Renal pelvis (tissue), 4 donors: ENCODE measurements around the gene DCP2. TPM values are rescaled to one million over a fixed set of nuclear protein-coding genes. Genes with fewer than 3 reads are reported as not detected.

Source experiments
- DNase-seq: peaks from one replicate; pipeline ENCODE4 v3.0.0-alpha.2; 2013
- polyA plus RNA-seq, 3 donors: library from polyadenylated mRNA; unstranded; fragments of 120-200 nt; gene quantifications; one replicate each; pipeline ENCODE4 v1.2.1, GENCODE V29; 2013; ENCODE audit not compliant: insufficient read length in 3 of 3

DCP2 gene
- polyA plus RNA-seq, 3 donors, result 30.5 to 38.4 (median 37.9) TPM

GRCh38 chr5:113003763-113004162 lies 27.2 kb downstream of the DCP2 start:
- DNase-seq, result no peak

GRCh38 chr5:113005454-113005853 lies 28.9 kb downstream of the DCP2 start:
- DNase-seq, result no peak

- DNase-seq, result no peak
Measured at GRCh38 chr5:113017881-113018635, 41.5 kb downstream of the DCP2 start.

GRCh38 chr5:113020461-113021273 lies 44.1 kb downstream of the DCP2 start:
- no peak for DNase-seq

- no peak for DNase-seq
Measured at GRCh38 chr5:113022661-113023060, 46.1 kb downstream of the DCP2 start.

GRCh38 chr5:113024076-113024697 lies 47.6 kb downstream of the DCP2 start:
- DNase-seq, result no peak

DNA sequence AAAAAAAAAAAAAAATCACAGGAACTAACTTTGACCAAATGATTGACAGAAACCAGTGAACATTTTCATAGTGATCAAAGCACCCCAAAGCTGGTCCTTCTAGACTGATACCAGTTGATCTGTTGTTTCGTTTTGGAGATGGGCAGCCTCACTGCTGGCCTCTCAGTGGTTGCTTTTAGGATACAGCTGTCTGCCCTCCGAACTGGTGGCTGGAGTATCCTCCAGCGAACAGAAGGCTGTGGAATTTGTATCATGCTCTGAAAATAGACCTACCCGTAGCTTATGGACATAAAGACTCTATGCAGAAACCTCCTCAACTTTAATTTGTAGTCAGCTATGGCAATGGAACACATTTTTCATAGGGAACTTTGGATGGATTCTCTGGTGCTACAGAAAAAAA lies 49.0 kb downstream of the DCP2 start:
- DNase-seq, result no peak

GRCh38 chr5:113026211-113026610 lies 49.6 kb downstream of the DCP2 start:
- no peak for DNase-seq

GRCh38 chr5:113027015-113027414 lies 50.4 kb downstream of the DCP2 start:
- no peak for DNase-seq

DNA sequence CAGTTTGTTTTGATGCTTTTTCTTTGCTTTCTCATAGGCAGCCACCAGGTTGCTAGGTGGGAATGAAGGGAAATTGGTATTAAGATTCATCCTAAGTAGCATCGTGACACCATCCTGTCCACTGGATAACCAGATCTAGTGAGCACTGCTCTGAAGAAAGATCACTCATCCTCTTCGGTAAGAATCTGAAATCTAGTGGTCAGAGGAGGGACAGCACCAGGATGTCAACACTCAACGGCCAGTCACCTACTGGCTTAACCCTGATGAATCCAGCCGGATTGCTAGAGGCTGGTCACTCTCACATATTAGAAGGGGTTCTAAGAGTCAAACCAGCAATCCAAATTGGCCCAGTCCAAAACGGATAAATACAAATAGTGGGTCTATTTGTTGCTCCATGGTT lies 50.8 kb downstream of the DCP2 start:
- no peak for DNase-seq

- DNase-seq, result no peak
Measured at GRCh38 chr5:113029614-113030013, 53.0 kb downstream of the DCP2 start.

- DNase-seq, result no peak
Measured at GRCh38 chr5:113031104-113031503, 54.5 kb downstream of the DCP2 start.

- no peak for DNase-seq
Measured at GRCh38 chr5:113031557-113031956, 55.0 kb downstream of the DCP2 start.

- no peak for DNase-seq
Measured at GRCh38 chr5:113034182-113034773, 57.7 kb downstream of the DCP2 start.

GRCh38 chr5:113035096-113035495 lies 58.5 kb downstream of the DCP2 start:
- DNase-seq, result no peak

- DNase-seq, result no peak
Measured at GRCh38 chr5:113036321-113036720, 59.7 kb downstream of the DCP2 start.

GRCh38 chr5:113036826-113037225 lies 60.2 kb downstream of the DCP2 start:
- DNase-seq, result no peak

GRCh38 chr5:113038136-113038535 lies 61.5 kb downstream of the DCP2 start:
- no peak for DNase-seq

DNA sequence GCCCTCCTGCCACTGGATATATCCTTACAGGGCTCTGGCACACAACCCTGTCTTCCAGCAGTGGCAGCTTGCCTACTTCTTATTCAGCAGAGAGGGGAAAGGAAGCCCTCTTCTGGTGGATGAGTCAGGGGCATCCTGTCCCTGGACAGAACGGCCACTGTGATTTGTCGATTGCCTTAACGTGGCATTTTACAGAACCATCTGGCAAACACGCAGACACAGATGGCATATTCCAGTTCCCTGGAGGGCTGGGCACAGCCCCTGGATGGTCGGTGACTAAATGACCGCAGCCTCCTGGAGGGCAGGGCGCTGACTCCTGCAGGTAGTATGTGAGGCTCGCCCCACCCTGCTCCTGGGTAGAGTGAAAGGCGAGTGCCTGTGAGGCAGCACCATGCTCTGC lies 62.1 kb downstream of the DCP2 start:
- DNase-seq, result no peak

DNA sequence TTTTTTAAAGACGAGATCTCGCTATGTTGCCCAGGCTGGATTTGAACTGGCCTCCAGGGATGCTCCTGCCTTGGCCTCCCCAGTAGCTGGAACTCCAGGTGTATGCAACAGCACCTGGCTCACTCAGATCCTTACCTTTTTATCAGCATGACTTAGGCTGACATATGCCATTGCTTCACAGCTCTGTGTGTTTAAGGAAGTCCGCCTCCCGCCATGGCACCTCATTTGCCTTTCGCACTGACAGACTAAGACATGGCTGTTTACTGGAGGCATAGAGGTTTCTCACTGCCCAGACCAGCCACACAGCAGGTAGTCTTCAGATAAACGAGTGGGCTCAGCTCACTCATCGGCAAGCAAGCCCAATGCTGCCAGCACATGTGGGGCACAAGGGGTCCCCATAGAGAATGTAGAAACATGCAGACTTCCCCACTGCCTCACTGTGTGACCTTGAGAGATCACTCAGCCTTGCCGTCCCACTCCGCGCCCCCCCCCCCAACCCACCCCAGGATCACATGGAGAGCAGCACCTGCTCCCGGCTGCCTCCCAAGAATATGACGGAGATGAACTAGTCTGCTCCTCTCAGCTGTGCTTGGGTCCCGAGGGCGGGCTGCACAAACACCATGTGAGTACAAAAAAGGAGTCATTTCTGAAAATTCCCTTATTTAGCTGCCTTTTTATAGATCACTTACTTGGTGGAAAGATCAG lies 62.8 kb downstream of the DCP2 start:
- no peak for DNase-seq

DNA sequence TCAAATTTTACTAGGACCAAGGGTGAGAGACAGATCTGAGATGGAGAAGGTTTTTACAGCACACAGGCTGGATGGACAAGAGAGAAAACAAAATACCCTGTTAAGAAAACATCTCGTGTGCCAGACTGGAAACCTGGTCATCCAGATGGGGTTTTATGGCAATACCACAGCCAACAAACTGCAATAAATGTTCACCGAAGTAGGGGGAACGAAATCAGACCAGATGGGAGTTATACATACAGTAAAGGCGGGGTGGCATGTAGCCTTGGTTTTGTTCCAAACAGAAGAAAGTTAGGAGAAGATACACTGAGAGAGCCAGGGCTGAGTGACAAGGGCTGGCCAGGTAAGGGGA lies 63.3 kb downstream of the DCP2 start:
- no peak for DNase-seq

DNA sequence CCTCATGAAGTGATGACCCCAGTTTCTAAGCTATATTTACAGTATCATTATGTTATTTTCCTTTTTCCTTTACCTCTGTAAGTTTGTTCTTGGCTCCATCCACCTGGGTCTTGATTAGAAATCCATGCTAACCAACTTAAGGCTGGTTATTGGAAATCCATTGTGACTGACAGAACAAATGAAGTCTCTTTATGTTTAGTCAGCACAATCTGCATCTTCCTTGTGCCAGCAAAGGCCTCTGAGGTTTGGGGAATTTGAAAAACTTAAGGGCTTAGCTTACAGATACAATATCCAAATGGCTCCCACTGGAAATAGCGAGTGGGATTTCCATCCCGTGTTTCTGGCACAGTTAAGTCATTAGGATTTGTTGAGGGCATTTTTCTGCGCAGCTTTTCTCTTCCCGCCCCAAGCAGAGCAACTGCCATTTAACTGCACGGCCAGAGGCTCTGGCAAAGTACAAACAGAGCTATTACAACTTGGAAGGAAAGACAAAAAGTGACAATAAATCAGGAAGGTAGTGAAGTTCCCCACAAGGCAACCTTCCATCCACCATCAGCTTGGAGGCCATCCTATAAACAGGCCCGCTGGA lies 64.2 kb downstream of the DCP2 start:
- DNase-seq, result no peak
